Fibroblast of peridontal ligament (primary cell): ENCODE data around the gene AFF4.
A peak's percentile ranks its signal among the peaks of the same experiment; 100 is the strongest.
"Not testable (repeated sequence)": the region's sequence is repeated elsewhere in the genome, so short reads cannot be mapped to it uniquely, and the experiment has no call there.

Experiments used
- DNase-seq: peaks from one replicate; pipeline ENCODE4 v3.0.0-alpha.2; 2010; ENCODE audit errors: extremely low read depth

AFF4 gene

GRCh38 chr5:132953710-132954109 is 9.7 kb downstream of the AFF4 start:
- no peak for DNase-seq

- no peak for DNase-seq
These were observed 10.6 kb downstream of the AFF4 start for GRCh38 chr5:132952829-132953228.

- DNase-seq = no peak
These were observed 11.5 kb downstream of the AFF4 start for GRCh38 chr5:132951897-132952296.

GRCh38 chr5:132949136-132949535 is 14.3 kb downstream of the AFF4 start:
- no peak for DNase-seq

GRCh38 chr5:132947671-132948070 is 15.8 kb downstream of the AFF4 start:
- peak; percentile 17 for DNase-seq

GRCh38 chr5:132945315-132945714 is 18.1 kb downstream of the AFF4 start:
- DNase-seq = not testable (repeated sequence)

GRCh38 chr5:132943362-132944022 is 19.9 kb downstream of the AFF4 start:
- no peak for DNase-seq

GRCh38 chr5:132941331-132941730 is 22.1 kb downstream of the AFF4 start:
- no peak for DNase-seq

- no peak for DNase-seq
These were observed 35.4 kb downstream of the AFF4 start for GRCh38 chr5:132928062-132928407.

GRCh38 chr5:132927355-132928061 is 35.9 kb downstream of the AFF4 start:
- no peak for DNase-seq

GRCh38 chr5:132926437-132926836 is 37.0 kb downstream of the AFF4 start:
- no peak for DNase-seq

- no peak for DNase-seq
These were observed 47.3 kb downstream of the AFF4 start for GRCh38 chr5:132916086-132916485.

- DNase-seq = no peak
These were observed 47.8 kb downstream of the AFF4 start for GRCh38 chr5:132915681-132916080.

GRCh38 chr5:132909702-132910101 is 53.7 kb downstream of the AFF4 start:
- DNase-seq = no peak

- no peak for DNase-seq
These were observed 56.3 kb downstream of the AFF4 start for GRCh38 chr5:132907161-132907560.

GRCh38 chr5:132905938-132906337 is 57.5 kb downstream of the AFF4 start:
- DNase-seq = peak; percentile 53

GRCh38 chr5:132901730-132902129 is 61.7 kb downstream of the AFF4 start:
- no peak for DNase-seq

GRCh38 chr5:132901036-132901435 is 62.4 kb downstream of the AFF4 start:
- no peak for DNase-seq

- DNase-seq = no peak
These were observed 65.3 kb downstream of the AFF4 start for GRCh38 chr5:132898094-132898493.

- DNase-seq = no peak
These were observed 66.7 kb downstream of the AFF4 start for GRCh38 chr5:132896685-132897084.

GRCh38 chr5:132895719-132896305 is 67.6 kb downstream of the AFF4 start:
- DNase-seq = no peak

- DNase-seq = no peak
These were observed 72.6 kb downstream of the AFF4 start for GRCh38 chr5:132890817-132891216.

GRCh38 chr5:132889501-132889900 is 73.9 kb downstream of the AFF4 start:
- no peak for DNase-seq
